Transverse colon (tissue), 3 donors: ENCODE data around the gene PDE3B.

Experiments
- POLR2A ChIP-seq: fragments of 450-650 bp; IDR thresholded peaks from one replicate; pipeline ENCODE4 v1.6.1; 2016; ENCODE audit warnings: antibody characterized with exemption, mild to moderate bottlenecking, moderate library complexity
- TF ChIP-seq, protein P1 (sequence below), 5 experiments: fragments of 200-600 bp in 3 of 5; fragments of 450-650 bp in 2 of 5; sonication (generic) in 3 of 5; IDR thresholded peaks; 1 replicate in 2 of 5; 2 replicates in 3 of 5; pipeline ENCODE4 v1.5.1; 2016 to 2017; ENCODE audit warnings: antibody characterized with exemption in 5 of 5, inconsistent platforms in 3 of 5, mild to moderate bottlenecking in 2 of 5, moderate library complexity in 1 of 5

DNA sequence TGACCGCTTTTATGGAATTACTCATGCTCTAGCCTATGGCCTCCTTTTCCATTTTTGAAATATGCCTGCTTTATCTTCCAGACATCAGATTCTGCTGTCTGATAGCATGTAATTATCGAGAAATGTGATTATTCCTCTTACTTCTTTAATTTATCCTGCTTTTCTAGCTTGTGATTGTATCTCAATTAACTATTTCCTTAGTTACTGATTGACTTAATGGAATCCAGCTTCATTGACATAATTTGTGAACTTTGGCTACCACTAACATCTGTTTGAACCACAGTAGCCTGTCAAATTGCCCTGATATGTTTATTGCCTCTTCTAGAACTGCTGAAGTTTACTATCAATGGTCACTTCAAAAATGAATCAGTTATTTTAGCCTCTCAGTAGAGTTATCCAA, 25.5 kb upstream of the PDE3B start:
- TF ChIP-seq, protein P1, sequence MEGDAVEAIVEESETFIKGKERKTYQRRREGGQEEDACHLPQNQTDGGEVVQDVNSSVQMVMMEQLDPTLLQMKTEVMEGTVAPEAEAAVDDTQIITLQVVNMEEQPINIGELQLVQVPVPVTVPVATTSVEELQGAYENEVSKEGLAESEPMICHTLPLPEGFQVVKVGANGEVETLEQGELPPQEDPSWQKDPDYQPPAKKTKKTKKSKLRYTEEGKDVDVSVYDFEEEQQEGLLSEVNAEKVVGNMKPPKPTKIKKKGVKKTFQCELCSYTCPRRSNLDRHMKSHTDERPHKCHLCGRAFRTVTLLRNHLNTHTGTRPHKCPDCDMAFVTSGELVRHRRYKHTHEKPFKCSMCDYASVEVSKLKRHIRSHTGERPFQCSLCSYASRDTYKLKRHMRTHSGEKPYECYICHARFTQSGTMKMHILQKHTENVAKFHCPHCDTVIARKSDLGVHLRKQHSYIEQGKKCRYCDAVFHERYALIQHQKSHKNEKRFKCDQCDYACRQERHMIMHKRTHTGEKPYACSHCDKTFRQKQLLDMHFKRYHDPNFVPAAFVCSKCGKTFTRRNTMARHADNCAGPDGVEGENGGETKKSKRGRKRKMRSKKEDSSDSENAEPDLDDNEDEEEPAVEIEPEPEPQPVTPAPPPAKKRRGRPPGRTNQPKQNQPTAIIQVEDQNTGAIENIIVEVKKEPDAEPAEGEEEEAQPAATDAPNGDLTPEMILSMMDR (IDR thresholded peaks at IDR 0.05): no peak
- TF ChIP-seq POLR2A: no peak
